H7 (cell line): ENCODE results near the gene PPARG. TPM values are rescaled to one million over a fixed set of nuclear protein-coding genes. Genes with fewer than 3 reads are reported as not detected.

Source experiments
- DNase-seq: peaks from one replicate; pipeline ENCODE4 v3.0.0; 2012
- H3K27me3 ChIP-seq: 2 replicates; pipeline ENCODE4 v1.6.0; 2011; ENCODE audit warnings: mild to moderate bottlenecking, low read length; ENCODE audit not compliant: control insufficient read depth, insufficient read depth
- H3K36me3 ChIP-seq: replicated peaks from 2 replicates; pipeline ENCODE4 v1.5.1; 2011; ENCODE audit warnings: low read length; ENCODE audit not compliant: control insufficient read depth, insufficient read depth
- H3K4me3 ChIP-seq: 2 replicates; pipeline ENCODE4 v1.5.1; 2011; ENCODE audit warnings: low read depth, mild to moderate bottlenecking, control low read depth, low read length, moderate library complexity; ENCODE audit not compliant: insufficient read depth
- total RNA-seq: library from RNA; depleted of rRNA; stranded (reverse); fragments of >200 nt; shearing (Covaris generic); gene quantifications from 2 replicates; pipeline ENCODE4 v1.2.3, GENCODE V29; 2014

PPARG gene
- total RNA-seq, 1 experiment from 2014 or later = 0.62 TPM

DNA sequence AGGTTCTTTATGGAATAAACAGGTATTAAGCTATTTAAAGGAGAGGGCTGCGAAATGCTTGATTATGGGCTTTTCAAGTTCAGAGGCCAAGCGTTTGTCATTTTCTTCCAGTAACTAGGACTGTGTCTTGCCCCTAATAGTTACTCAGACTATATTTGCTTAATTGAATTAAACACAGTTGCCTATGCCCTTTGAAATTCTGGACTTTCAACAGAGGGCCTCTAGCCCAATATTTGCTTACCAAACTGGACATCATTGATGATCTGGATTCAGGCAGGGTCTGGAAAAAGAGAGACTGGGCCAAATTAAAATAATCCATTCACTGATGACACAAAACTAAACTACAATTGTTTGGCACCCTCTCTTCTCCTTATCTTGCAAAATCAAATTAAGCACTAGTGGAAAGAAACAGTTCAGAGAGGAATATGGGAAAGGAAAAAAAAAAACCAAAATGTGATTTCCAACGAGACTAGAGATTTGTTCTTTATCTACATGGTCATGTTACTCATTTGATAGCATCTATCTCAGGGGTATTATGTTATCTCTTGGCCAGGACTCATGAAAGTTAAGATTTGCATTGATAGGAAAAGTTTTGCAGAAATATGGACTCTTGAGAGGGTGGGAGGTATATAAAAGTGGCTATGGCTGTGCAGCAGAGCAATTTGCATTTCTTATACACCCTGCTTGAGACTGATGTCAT is 120.3 kb downstream of the PPARG start:
- Histone ChIP-seq H3K36me3 (no peaks in the 10 kb centered on the region), H3K4me3 (no peak overlapping the region), H3K27me3 (no peaks in the 10 kb centered on the region)
- DNase-seq = no peak

DNA sequence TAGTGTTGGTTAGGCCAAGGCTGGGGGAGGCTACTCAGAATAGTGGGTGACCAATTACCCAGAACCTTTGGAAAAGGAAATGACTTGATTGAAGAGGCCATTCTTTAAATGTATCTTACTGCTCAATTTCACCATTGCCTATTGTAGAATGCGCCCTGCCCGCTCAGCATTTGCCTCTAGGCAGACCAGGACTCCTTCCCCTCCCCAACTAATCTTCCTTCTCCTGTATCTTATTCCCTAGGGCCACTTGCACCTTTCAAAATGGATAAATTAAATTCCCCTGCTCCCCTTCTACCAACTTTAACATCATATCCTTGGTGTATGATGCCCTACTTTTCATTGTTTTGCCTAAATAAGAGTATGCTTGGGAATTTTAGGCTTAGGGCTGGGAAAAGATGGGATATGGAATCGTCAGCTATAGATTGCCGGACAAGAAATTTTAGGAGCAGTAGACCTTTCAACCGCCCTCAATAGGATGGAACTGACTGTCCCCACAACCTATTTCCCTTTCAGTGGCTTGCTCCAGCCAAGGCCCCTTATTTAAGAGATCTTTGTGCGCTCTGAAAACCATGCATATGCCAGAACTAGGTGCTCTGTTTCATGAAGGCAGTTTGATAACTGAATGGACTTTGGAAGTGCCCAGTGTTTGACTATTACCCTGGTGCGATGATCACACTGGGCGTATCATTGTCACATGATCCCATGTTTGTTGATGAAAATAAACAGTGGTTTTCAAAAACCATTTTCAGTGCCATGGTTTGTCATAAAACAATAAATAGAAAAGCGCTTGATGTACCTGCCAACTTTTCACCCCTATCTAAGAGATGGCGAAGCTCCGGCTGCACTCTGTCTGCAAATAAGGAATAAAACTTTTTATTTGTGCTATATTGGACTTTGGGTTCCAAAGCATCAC is 121.1 kb downstream of the PPARG start:
- no peak overlapping the region for H3K4me3 ChIP-seq
- no peak for DNase-seq
- H3K27me3 ChIP-seq = no peaks in the 10 kb centered on the region
- no peaks in the 10 kb centered on the region for H3K36me3 ChIP-seq

GRCh38 chr3:12413721-12414255 is 124.9 kb downstream of the PPARG start:
- Histone ChIP-seq H3K27me3 (no peaks in the 10 kb centered on the region), H3K4me3 (no peak overlapping the region), H3K36me3 (no peaks in the 10 kb centered on the region)
- no peak for DNase-seq

GRCh38 chr3:12415014-12415680 is 126.3 kb downstream of the PPARG start:
- no peaks in the 10 kb centered on the region for H3K36me3 ChIP-seq

GRCh38 chr3:12416731-12417130 is 127.9 kb downstream of the PPARG start:
- DNase-seq = no peak

More at GRCh38 chr3:12415014-12415680, 126.3 kb downstream of the PPARG start:
- Histone ChIP-seq H3K4me3 (no peak overlapping the region), H3K27me3 (no peaks in the 10 kb centered on the region)
- no peak for DNase-seq

DNA sequence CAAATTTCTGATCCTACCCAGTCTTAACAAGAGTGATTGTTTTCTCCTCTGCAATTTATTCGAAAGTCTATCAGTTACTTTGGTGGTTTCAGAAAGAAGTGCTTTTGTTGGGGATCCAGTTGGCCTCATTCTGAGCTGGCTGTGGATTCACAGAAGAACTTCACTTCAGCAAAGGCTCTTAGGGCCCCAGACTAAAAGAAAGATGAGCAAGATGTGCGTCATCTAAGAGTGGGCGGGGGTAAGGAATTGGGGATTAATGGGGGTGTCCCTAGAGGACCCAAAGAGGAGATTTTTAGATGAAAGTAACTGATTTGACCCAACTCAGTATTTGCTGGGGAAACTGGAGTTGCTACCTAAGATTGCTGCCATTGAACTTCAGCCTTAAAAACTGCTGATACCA is 131.5 kb downstream of the PPARG start:
- H3K4me3 ChIP-seq = no peak overlapping the region
- no peak for DNase-seq
- no peaks in the 10 kb centered on the region for H3K27me3 ChIP-seq
- no peaks in the 10 kb centered on the region for H3K36me3 ChIP-seq

More at GRCh38 chr3:12416731-12417130, 127.9 kb downstream of the PPARG start:
- H3K4me3 ChIP-seq = no peak overlapping the region
- H3K27me3 ChIP-seq = no peaks in the 10 kb centered on the region
- no peaks in the 10 kb centered on the region for H3K36me3 ChIP-seq

GRCh38 chr3:12421132-12421531 is 132.3 kb downstream of the PPARG start:
- no peaks in the 10 kb centered on the region for H3K27me3 ChIP-seq
- H3K4me3 ChIP-seq = no peak overlapping the region

GRCh38 chr3:12423131-12423530 is 134.3 kb downstream of the PPARG start:
- DNase-seq = no peak
- Histone ChIP-seq H3K36me3 (no peaks in the 10 kb centered on the region), H3K27me3 (no peaks in the 10 kb centered on the region), H3K4me3 (no peak overlapping the region)

More at GRCh38 chr3:12421132-12421531, 132.3 kb downstream of the PPARG start:
- no peak for DNase-seq
- H3K36me3 ChIP-seq = no peaks in the 10 kb centered on the region

DNA sequence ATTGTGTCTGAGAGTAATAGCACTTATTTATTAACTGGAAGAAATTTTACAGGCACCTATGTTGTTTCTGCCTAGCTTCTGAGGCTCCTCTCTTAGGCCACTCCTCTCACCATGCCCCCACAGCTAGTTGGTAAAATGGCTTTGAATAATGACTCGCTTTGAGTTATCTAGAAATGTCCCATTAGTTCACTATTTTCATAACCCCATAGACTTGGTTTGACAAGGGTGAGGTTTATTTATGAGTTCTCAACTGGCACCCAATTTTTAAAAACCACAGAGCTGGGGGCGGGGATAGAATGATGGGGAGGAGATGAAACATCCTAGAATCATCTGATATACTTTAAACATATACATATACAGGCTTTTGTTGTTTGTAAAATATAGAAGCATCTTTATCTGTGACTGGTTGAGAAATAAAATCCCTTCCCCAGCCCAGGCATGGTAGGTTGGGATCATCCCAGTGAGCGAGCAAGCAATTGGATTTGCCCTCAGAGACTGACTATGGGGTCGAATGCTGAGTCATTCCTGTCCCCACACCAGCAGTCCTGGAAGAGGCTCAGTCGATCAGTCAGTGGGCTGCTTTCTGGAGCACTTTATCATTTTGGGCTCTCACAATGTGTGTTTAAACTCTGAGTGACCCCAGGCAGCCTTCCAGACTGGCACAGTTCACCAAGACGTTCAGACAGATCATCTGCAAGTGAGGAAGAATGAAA is 135.2 kb downstream of the PPARG start:
- no peak for DNase-seq
- no peaks in the 10 kb centered on the region for H3K27me3 ChIP-seq
- H3K36me3 ChIP-seq = no peaks in the 10 kb centered on the region
- H3K4me3 ChIP-seq = no peak overlapping the region

GRCh38 chr3:12424635-12425319 is 135.9 kb downstream of the PPARG start:
- no peak overlapping the region for H3K4me3 ChIP-seq
- no peaks in the 10 kb centered on the region for H3K27me3 ChIP-seq
- no peak for DNase-seq
- H3K36me3 ChIP-seq = no peaks in the 10 kb centered on the region

- no peak overlapping the region for H3K4me3 ChIP-seq
- no peak for DNase-seq
- no peaks in the 10 kb centered on the region for H3K36me3 ChIP-seq
- no peaks in the 10 kb centered on the region for H3K27me3 ChIP-seq
Observed at GRCh38 chr3:12425850-12426579, 137.1 kb downstream of the PPARG start.

- Histone ChIP-seq H3K4me3 (no peak overlapping the region), H3K36me3 (no peaks in the 10 kb centered on the region), H3K27me3 (no peaks in the 10 kb centered on the region)
- DNase-seq = no peak
Observed at GRCh38 chr3:12427551-12427950, 138.7 kb downstream of the PPARG start.

GRCh38 chr3:12428126-12428525 is 139.3 kb downstream of the PPARG start:
- H3K36me3 ChIP-seq = no peaks in the 10 kb centered on the region
- H3K27me3 ChIP-seq = no peaks in the 10 kb centered on the region
- DNase-seq = no peak
- no peak overlapping the region for H3K4me3 ChIP-seq
